Lung microvascular endothelial cell (primary cell): ENCODE results near the gene LRRC7. TPM values are rescaled to one million over a fixed set of nuclear protein-coding genes. Genes with fewer than 3 reads are reported as not detected.

Source experiments
- DNase-seq, 2 donors: peaks; one replicate each; pipeline versions ENCODE4 v3.0.0 to v3.0.0-alpha.2; 2010; ENCODE audit warnings: low read depth in 2 of 2
- total RNA-seq: library from RNA; depleted of rRNA; stranded (reverse); fragments of >200 nt; gene quantifications from 2 replicates; pipeline ENCODE4 v1.2.1, GENCODE V29; 2014

The LRRC7 gene
- total RNA-seq, 1 donor from 2014 or later = under 0.01 TPM

GRCh38 chr1:69587391-69587790 lies 19.7 kb downstream of the LRRC7 start:
- no peak for DNase-seq

GRCh38 chr1:69589799-69590198 lies 22.1 kb downstream of the LRRC7 start:
- no peak for DNase-seq

- no peak for DNase-seq
These were observed 24.6 kb downstream of the LRRC7 start for GRCh38 chr1:69592341-69592740.

- no peak for DNase-seq
These were observed 27.8 kb downstream of the LRRC7 start for GRCh38 chr1:69595486-69595885.

- DNase-seq = no peak
These were observed 43.6 kb downstream of the LRRC7 start for GRCh38 chr1:69611316-69611715.

GRCh38 chr1:69613414-69613813 lies 45.7 kb downstream of the LRRC7 start:
- DNase-seq = no peak

- DNase-seq = no peak
These were observed 71.0 kb downstream of the LRRC7 start for GRCh38 chr1:69638673-69639072.

GRCh38 chr1:69639159-69639558 lies 71.4 kb downstream of the LRRC7 start:
- DNase-seq = no peak

- DNase-seq = no peak
These were observed 75.5 kb downstream of the LRRC7 start for GRCh38 chr1:69643266-69643665.

GRCh38 chr1:69645477-69645876 lies 77.8 kb downstream of the LRRC7 start:
- DNase-seq = no peak

- no peak for DNase-seq
These were observed 80.8 kb downstream of the LRRC7 start for GRCh38 chr1:69648486-69648885.

GRCh38 chr1:69649383-69649990 lies 81.8 kb downstream of the LRRC7 start:
- DNase-seq = no peak

- no peak for DNase-seq
These were observed 83.1 kb downstream of the LRRC7 start for GRCh38 chr1:69650779-69651178.

- no peak for DNase-seq
These were observed 83.9 kb downstream of the LRRC7 start for GRCh38 chr1:69651656-69652055.

GRCh38 chr1:69657971-69658370 lies 90.2 kb downstream of the LRRC7 start:
- DNase-seq = no peak

GRCh38 chr1:69661686-69662085 lies 94.0 kb downstream of the LRRC7 start:
- no peak for DNase-seq

- no peak for DNase-seq
These were observed 94.6 kb downstream of the LRRC7 start for GRCh38 chr1:69662321-69662720.

GRCh38 chr1:69671363-69672010 lies 103.8 kb downstream of the LRRC7 start:
- no peak for DNase-seq

GRCh38 chr1:69673321-69673720 lies 105.6 kb downstream of the LRRC7 start:
- DNase-seq = no peak

- DNase-seq = no peak
These were observed 112.2 kb downstream of the LRRC7 start for GRCh38 chr1:69679965-69680364.

GRCh38 chr1:69686367-69686984 lies 118.8 kb downstream of the LRRC7 start:
- DNase-seq = no peak

GRCh38 chr1:69688193-69688592 lies 120.5 kb downstream of the LRRC7 start:
- DNase-seq = no peak

GRCh38 chr1:69691179-69691578 lies 123.5 kb downstream of the LRRC7 start:
- no peak for DNase-seq
